ENCODE measurements around the gene TAF4. TPM values are rescaled to one million over a fixed set of nuclear protein-coding genes. Genes with fewer than 3 reads are reported as not detected.

The TAF4 gene
- polyA plus RNA-seq, 1 donor from 2014 or later: 10.2 TPM

DNA sequence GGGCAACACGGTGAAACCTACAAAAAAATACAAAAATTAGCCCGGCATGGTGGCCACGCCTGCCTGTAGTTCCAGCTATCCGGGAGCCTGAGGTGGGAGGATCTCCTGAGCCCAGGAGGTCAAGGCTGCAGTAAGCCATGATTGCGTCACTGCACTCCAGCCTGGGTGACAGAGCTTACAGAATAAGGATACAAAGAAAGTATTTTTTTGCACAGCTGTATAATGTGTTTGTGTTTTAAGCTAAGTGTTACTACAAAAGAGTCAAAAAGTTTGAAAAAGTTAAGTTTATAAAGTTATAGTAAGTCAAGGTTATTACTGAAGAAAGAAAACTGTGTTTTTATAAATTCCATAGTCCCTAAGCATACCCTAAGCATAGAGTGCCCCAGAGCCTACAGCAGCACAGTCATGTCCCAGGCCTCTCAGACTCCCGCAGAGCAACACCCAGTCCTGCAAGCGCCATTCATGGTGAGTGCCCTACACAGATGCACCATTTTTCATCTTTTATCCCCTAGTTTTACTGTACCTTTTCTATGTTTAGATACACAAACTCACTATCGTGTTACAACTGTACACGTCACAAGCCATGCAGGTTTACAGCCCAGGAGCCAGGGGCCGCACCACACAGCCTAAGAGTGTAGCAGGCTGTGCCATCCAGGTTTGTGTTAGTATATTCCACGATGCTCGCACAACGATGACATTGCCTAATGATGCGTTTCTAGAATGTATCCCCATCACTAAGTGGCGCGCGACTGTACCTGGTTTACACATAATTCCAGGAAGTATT lies 22.4 kb downstream of the TAF4 start:
- no peak overlapping the region for H3K27ac ChIP-seq (ENCODE audit: low read length)
- H3F3A ChIP-seq (ENCODE audit: insufficient read depth, low read length, poor library complexity, severe bottlenecking): no peaks in the 10 kb centered on the region
- H3K4me3 ChIP-seq (ENCODE audit: low read length): no peak overlapping the region
- no peaks in the 10 kb centered on the region for H3K9me2 ChIP-seq (ENCODE audit: insufficient read depth, low read length)
- H3K27me3 ChIP-seq (ENCODE audit: insufficient read depth, low read depth, low read length): no peaks in the 10 kb centered on the region
- no peaks in the 10 kb centered on the region for H3K9me3 ChIP-seq (ENCODE audit: low read length)
- H3K36me3 ChIP-seq (ENCODE audit: insufficient read depth, low read length): no peaks in the 10 kb centered on the region
- H3K4me2 ChIP-seq (ENCODE audit: low read length): no peak overlapping the region
- H3K9ac ChIP-seq (ENCODE audit: low read length): no peak overlapping the region
- no peaks in the 10 kb centered on the region for H4K20me1 ChIP-seq (ENCODE audit: insufficient read depth)
- H3K79me2 ChIP-seq (replicated peaks; ENCODE audit: insufficient read depth, low read length): peaks cover 55% of the 10 kb centered on the region
- H2AFZ ChIP-seq (ENCODE audit: low read depth, low read length): no peak overlapping the region
- no peak for TF ChIP-seq EP300 (conservative IDR thresholded peaks at IDR 0.05; ENCODE audit: poor library complexity, severe bottlenecking)
- no peak for TF ChIP-seq RAD21 (conservative IDR thresholded peaks at IDR 0.05)
- TF ChIP-seq, protein P1, sequence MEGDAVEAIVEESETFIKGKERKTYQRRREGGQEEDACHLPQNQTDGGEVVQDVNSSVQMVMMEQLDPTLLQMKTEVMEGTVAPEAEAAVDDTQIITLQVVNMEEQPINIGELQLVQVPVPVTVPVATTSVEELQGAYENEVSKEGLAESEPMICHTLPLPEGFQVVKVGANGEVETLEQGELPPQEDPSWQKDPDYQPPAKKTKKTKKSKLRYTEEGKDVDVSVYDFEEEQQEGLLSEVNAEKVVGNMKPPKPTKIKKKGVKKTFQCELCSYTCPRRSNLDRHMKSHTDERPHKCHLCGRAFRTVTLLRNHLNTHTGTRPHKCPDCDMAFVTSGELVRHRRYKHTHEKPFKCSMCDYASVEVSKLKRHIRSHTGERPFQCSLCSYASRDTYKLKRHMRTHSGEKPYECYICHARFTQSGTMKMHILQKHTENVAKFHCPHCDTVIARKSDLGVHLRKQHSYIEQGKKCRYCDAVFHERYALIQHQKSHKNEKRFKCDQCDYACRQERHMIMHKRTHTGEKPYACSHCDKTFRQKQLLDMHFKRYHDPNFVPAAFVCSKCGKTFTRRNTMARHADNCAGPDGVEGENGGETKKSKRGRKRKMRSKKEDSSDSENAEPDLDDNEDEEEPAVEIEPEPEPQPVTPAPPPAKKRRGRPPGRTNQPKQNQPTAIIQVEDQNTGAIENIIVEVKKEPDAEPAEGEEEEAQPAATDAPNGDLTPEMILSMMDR (IDR thresholded peaks at IDR 0.05; ENCODE audit: poor library complexity, severe bottlenecking): no peak
- TF ChIP-seq, protein P2, sequence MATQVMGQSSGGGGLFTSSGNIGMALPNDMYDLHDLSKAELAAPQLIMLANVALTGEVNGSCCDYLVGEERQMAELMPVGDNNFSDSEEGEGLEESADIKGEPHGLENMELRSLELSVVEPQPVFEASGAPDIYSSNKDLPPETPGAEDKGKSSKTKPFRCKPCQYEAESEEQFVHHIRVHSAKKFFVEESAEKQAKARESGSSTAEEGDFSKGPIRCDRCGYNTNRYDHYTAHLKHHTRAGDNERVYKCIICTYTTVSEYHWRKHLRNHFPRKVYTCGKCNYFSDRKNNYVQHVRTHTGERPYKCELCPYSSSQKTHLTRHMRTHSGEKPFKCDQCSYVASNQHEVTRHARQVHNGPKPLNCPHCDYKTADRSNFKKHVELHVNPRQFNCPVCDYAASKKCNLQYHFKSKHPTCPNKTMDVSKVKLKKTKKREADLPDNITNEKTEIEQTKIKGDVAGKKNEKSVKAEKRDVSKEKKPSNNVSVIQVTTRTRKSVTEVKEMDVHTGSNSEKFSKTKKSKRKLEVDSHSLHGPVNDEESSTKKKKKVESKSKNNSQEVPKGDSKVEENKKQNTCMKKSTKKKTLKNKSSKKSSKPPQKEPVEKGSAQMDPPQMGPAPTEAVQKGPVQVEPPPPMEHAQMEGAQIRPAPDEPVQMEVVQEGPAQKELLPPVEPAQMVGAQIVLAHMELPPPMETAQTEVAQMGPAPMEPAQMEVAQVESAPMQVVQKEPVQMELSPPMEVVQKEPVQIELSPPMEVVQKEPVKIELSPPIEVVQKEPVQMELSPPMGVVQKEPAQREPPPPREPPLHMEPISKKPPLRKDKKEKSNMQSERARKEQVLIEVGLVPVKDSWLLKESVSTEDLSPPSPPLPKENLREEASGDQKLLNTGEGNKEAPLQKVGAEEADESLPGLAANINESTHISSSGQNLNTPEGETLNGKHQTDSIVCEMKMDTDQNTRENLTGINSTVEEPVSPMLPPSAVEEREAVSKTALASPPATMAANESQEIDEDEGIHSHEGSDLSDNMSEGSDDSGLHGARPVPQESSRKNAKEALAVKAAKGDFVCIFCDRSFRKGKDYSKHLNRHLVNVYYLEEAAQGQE (IDR thresholded peaks at IDR 0.05; ENCODE audit: borderline replicate concordance): no peak
- no peak for TF ChIP-seq POLR2AphosphoS5 (IDR thresholded peaks at IDR 0.05)
- TF ChIP-seq EZH2 (IDR thresholded peaks at IDR 0.05; ENCODE audit: borderline replicate concordance, insufficient read depth, low read length, poor library complexity, severe bottlenecking): no peak
- TF ChIP-seq TAF1 (IDR thresholded peaks at IDR 0.05; ENCODE audit: low read depth): no peak
- no peak for TF ChIP-seq MXI1 (conservative IDR thresholded peaks at IDR 0.05; ENCODE audit: poor library complexity, severe bottlenecking)
- no peak for TF ChIP-seq SMC3 (conservative IDR thresholded peaks at IDR 0.05; ENCODE audit: poor library complexity)

DNA sequence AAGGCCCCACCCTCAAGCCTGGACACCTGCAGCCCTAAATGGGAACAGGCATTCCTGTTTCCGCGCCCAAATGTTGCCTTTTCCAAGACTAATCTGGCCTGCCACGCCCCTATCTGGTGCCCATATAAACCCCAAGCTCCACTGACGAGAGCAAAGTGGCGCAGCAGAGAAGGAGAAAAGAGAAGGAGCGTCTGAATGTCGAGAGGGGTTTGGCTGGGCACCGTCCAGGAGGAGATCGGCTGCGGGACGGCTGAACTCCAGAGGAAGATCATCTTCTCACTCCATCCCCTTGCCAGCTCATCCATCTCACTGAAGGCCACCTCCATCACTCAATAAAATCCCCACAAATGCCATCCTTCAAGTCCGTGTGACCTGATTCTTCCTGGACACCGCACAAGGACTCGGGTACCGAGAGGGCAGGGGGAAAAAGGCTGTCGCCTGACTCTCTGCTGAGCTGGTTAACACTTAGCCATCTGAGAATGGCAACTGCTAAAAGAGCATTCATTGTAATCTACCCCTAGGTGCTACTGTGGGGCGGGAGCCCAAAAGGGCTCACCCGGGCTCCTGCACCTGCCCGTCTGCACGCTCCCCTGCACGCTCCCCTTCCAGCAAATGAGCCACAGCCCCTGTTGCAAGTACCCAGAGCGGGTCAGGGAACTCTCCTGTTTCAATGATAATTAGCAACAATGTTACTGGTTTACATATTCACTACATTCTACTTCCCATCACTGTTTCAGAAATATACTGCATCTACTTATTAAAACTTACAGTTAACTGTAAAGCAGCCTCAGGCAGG lies 23.5 kb downstream of the TAF4 start:
- Histone ChIP-seq H4K20me1 (ENCODE audit: insufficient read depth) (no peaks in the 10 kb centered on the region), H3K36me3 (ENCODE audit: insufficient read depth, low read length) (no peaks in the 10 kb centered on the region), H3K27me3 (ENCODE audit: insufficient read depth, low read depth, low read length) (no peaks in the 10 kb centered on the region), H3K4me2 (ENCODE audit: low read length) (no peak overlapping the region), H3K9me3 (ENCODE audit: low read length) (peaks cover 4% of the 10 kb centered on the region), H3K79me2 (replicated peaks; ENCODE audit: insufficient read depth, low read length) (peaks cover 60% of the 10 kb centered on the region), H2AFZ (ENCODE audit: low read depth, low read length) (no peak overlapping the region), H3K9ac (ENCODE audit: low read length) (no peak overlapping the region), H3K9me2 (ENCODE audit: insufficient read depth, low read length) (no peaks in the 10 kb centered on the region), H3K27ac (ENCODE audit: low read length) (no peak overlapping the region), H3F3A (ENCODE audit: insufficient read depth, low read length, poor library complexity, severe bottlenecking) (no peaks in the 10 kb centered on the region), H3K4me3 (ENCODE audit: low read length) (no peak overlapping the region)
- TF ChIP-seq RAD21 (conservative IDR thresholded peaks at IDR 0.05): no peak
- no peak for TF ChIP-seq TAF1 (IDR thresholded peaks at IDR 0.05; ENCODE audit: low read depth)
- TF ChIP-seq SMC3 (conservative IDR thresholded peaks at IDR 0.05; ENCODE audit: poor library complexity): no peak
- TF ChIP-seq, protein P2 (IDR thresholded peaks at IDR 0.05; ENCODE audit: borderline replicate concordance): no peak
- TF ChIP-seq, protein P1 (IDR thresholded peaks at IDR 0.05; ENCODE audit: poor library complexity, severe bottlenecking): no peak
- no peak for TF ChIP-seq EZH2 (IDR thresholded peaks at IDR 0.05; ENCODE audit: borderline replicate concordance, insufficient read depth, low read length, poor library complexity, severe bottlenecking)
